ENCODE results near the gene SINHCAF. TPM values are rescaled to one million over a fixed set of nuclear protein-coding genes. Genes with fewer than 3 reads are reported as not detected.

The SINHCAF gene
- total RNA-seq, 1 experiment from 2014 or later: 101 TPM

- no peak for DNase-seq (ENCODE audit: extremely low read depth, low read depth)
Observed at GRCh38 chr12:31339831-31340622, 14.1 kb upstream of the SINHCAF start.

- no peak for DNase-seq (ENCODE audit: extremely low read depth, low read depth)
Observed at GRCh38 chr12:31337952-31338351, 12.0 kb upstream of the SINHCAF start.

- DNase-seq (ENCODE audit: extremely low read depth, low read depth): no peak
Observed at GRCh38 chr12:31331242-31331641, 5.3 kb upstream of the SINHCAF start.

GRCh38 chr12:31326736-31327659 lies 1.0 kb upstream of the SINHCAF start:
- DNase-seq (ENCODE audit: extremely low read depth, low read depth): no peak

- DNase-seq (ENCODE audit: extremely low read depth, low read depth): no peak
Observed at GRCh38 chr12:31325524-31325875, 450 bp downstream of the SINHCAF start.

- DNase-seq (ENCODE audit: extremely low read depth, low read depth): no peak
Observed at GRCh38 chr12:31324845-31325523, 966 bp downstream of the SINHCAF start.

- DNase-seq (ENCODE audit: extremely low read depth, low read depth): peak; percentile 50
Observed at GRCh38 chr12:31324116-31324844, 1.7 kb downstream of the SINHCAF start.

GRCh38 chr12:31323391-31324115 lies 2.4 kb downstream of the SINHCAF start:
- DNase-seq (ENCODE audit: extremely low read depth, low read depth): no peak

- no peak for DNase-seq (ENCODE audit: extremely low read depth, low read depth)
Observed at GRCh38 chr12:31322801-31323207, 3.1 kb downstream of the SINHCAF start.

- DNase-seq (ENCODE audit: extremely low read depth, low read depth): no peak
Observed at GRCh38 chr12:31321897-31322228, 4.1 kb downstream of the SINHCAF start.

- no peak for DNase-seq (ENCODE audit: extremely low read depth, low read depth)
Observed at GRCh38 chr12:31321186-31321896, 4.6 kb downstream of the SINHCAF start.

- DNase-seq (ENCODE audit: extremely low read depth, low read depth): no peak
Observed at GRCh38 chr12:31318657-31319269, 7.2 kb downstream of the SINHCAF start.

GRCh38 chr12:31317471-31318395 lies 8.2 kb downstream of the SINHCAF start:
- no peak for DNase-seq (ENCODE audit: extremely low read depth, low read depth)

- DNase-seq (ENCODE audit: extremely low read depth, low read depth): no peak
Observed at GRCh38 chr12:31316891-31317290, 9.1 kb downstream of the SINHCAF start.

GRCh38 chr12:31315784-31316465 lies 10.0 kb downstream of the SINHCAF start:
- no peak for DNase-seq (ENCODE audit: extremely low read depth, low read depth)

- DNase-seq (ENCODE audit: extremely low read depth, low read depth): no peak
Observed at GRCh38 chr12:31315044-31315715, 10.8 kb downstream of the SINHCAF start.

GRCh38 chr12:31312431-31312830 lies 13.5 kb downstream of the SINHCAF start:
- no peak for DNase-seq (ENCODE audit: extremely low read depth, low read depth)
